ENCODE measurements around the gene CYB561.
A peak's percentile ranks its signal among the peaks of the same experiment; 100 is the strongest.

Gene CYB561

DNA sequence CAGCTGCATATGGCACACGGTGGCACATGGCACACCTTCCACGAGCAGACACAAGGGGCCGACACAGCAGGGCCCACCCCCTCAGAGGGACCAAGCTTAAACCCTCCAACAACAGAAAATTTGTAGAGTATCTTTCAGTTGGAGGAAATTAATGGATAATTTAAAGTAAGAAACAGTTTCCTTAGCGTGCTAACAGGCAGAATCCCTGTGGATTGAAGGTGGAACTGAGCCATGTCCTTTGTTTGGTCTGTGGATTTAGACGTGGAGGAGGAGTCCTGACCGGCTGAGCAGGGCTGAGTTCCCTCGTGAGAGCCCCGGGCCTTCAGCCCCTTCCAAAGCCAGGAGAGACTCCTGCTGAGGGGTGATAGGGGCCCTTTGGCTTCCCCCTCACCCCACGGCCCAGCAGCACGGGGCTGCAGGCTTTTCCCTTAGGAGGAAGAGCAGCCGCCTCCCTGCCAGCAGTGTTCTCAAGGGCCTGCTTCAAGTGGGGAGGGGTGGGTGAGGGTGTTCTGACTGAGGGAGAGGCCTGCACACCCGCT is 1.4 kb upstream of the CYB561 start:
- no peak for DNase-seq

DNA sequence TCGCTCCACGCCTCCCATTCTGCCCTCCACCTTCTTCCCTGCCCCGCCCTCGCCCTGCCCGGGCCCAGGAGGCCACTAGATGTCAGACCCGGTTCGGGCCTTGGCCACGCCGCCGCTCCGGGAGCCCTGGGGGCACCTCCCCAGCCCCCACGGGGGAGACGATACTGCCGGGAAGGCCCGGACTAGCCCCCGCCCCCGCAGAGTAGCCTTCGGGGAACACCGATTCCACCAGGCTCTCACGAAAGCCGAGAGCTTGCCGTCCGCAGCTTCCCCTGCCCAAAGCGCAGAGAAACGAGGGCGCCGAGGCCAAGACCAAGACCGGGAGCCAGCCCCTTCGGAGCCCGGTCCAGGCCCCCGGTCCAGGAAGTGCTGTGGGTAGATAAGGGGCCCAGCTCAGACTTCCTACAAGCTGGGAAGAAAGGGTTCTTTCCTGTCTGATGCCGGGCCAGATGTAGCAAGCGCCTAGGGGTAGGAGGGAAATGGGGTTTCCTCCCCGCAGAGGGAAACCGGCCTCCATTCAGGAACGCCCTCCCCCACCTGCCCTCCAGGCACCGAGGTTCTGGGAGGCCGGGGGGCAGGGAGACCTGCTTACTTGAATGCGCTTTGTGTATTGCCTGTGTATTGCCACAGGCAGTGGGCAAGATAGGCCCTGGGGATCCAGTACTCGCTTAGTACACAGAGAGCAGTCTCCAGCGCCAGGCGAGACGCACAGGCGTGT is 806 bp upstream of the CYB561 start:
- peak; percentile 55 to 58 for DNase-seq

DNA sequence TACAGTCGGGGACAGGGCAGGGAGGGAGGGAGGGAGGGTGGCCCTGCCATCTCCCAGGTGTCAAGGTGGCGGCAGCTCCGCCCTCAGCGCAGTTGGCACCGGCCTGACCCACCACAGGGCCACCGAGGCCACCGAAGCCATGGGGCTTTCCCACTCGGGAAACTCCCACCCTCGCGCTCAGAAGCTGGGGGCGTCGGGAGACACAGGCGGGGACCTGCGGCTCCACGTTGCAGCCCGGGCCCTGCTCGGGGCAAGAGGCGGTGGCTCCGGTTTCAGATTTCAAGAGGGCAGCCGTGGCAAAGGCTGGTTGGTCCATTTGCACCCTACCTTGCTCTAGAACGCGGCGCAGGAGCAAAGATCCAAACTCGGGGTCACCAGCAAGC is 544 bp downstream of the CYB561 start:
- peak; percentile 35 to 62 for DNase-seq

DNA sequence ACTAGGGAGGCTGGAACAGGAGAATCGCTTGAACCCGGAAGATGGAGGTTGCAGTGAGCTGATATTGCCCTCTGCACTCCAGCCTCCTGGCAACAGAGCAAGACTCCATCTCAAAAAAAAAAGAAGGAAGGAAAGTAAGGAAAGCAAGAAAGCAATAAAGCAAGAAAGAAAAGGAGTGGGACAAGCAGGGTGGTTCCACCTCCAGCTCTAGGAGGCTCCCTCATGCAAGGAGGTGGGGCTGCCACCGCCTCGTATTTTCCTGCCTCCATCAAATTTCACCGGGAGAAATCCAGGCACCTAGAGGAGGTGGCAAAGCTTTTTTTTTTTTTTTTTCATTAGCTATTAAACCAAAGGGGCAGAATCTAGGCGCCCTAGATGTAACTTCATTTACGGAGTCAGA is 1.0 kb downstream of the CYB561 start:
- no peak for DNase-seq

DNA sequence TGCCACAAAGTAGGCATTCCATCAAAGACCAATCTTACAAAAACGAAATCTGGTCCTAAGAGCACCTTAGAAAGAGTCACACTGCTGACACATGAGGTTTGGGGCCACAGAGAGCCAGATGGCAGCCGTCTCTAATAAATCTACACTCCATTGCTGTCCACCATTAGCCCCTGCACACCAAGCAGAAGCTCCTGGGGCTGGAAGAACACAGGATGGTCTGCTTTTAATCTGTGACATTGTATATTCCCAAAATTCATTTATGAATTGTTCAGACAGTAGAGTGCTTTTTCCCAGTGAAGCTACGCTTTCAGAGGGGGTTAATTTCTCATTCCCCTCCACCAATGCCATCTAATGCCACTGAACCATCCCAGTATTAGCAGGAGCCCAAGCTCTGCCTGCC is 1.6 kb downstream of the CYB561 start:
- no peak for DNase-seq

DNA sequence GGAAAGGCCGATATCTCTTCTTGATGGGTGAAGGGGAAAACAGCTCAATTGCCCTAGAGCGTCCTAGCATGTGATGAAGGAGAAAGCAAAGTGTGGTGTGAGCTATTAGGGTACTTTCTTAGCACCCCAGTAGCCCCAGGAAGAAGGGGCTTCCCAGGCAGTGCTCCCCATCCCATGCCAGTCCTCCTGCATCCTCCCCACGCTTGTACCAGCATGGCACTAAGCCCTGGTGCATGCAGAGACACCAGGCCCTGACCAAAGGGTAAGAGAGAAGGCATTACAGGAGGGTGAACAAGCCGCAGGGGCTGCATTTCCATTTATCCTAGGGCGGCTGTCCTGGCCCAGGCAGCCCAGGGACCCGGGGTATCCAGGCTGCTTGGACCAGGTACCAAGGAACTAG is 3.1 kb downstream of the CYB561 start:
- DNase-seq, result no peak

DNA sequence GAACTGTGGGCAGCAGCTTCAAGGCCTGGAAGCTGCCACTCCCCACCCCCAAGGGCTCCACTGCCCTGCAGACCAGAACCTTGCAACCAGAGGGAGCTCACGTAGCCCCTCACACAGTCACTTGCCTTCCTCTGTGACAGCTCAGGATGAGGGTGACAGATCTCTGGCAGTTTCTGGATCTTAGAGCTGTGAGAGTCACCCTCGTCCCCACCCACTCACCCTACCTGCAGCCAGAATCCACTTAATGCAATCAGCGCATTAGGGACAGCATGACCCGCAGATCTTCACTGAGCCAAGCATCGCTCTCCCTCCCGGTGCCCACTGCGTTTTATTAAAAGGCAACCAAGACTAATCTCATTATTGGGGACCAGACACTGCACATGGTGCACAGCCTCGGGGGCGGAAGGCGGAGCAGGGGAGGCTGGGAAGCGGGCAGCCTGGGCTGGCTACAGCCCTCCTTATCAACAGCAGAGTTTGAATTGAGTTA is 3.5 kb downstream of the CYB561 start:
- no peak for DNase-seq

DNA sequence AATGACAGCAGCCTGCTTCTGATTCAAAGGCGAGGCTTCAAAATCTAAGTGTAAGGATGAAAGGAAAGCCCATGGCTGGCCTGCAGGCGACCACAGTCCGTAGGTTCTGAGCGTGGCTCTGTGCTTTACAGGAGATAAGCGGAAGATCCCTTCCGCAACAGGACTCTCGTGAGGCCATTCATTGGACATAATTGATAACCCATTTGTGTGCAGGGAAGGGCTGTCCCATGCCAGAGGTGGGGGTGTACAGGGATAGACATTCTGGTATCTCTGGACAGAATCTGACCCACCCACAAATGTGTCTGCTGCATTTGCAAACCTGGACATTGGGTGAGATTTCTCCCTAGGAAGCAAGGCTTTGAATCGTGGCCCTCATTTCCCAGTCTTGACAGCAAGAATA is 4.0 kb downstream of the CYB561 start:
- no peak for DNase-seq

DNA sequence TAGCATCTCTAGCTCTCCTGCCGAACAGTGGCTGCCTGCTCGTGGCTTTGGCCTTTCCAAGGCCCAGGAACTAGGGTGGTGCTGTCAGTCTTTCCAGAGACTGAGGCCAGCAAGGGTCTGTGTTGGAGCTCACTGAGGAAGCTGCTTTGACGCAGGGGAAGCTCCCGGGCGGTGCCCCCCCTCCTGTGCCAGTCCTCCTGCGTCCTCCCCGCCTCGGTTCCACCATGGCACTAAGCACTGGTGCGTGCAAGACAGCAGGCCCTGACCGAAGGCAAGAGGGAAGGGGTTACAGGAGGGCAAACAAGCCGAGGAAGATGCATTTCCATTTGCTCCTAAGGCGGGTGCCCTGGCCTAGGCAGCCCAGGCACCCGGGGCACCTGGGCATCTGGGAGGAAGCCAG is 4.5 kb downstream of the CYB561 start:
- DNase-seq, result no peak

DNA sequence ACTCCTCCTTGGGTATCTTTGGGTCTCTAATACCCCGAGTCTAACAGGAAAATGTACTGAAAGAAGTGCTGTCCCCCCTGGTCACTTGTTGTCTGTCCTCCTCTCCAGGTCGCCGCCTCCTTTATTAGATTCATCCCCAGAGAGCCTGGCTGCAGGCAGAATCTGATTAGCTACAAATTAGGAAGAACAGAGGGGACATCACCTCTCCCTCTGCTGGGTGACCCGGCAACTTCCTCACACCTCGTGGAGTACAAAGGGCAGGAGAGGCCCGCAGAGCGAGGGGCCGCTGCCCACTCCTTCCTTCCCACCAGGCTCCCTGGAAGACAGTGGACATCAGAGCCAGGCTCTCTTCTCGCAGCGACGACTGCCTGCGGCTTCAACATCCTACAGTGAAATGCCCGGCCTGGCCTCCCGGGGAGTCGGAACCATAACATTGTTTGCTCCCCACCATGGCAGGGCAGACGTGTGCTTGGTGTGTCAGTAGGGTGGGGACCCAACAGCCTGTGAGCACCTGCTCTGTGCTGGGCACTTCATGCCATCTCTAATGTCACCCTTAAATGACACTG is 5.3 kb downstream of the CYB561 start:
- no peak for DNase-seq

DNA sequence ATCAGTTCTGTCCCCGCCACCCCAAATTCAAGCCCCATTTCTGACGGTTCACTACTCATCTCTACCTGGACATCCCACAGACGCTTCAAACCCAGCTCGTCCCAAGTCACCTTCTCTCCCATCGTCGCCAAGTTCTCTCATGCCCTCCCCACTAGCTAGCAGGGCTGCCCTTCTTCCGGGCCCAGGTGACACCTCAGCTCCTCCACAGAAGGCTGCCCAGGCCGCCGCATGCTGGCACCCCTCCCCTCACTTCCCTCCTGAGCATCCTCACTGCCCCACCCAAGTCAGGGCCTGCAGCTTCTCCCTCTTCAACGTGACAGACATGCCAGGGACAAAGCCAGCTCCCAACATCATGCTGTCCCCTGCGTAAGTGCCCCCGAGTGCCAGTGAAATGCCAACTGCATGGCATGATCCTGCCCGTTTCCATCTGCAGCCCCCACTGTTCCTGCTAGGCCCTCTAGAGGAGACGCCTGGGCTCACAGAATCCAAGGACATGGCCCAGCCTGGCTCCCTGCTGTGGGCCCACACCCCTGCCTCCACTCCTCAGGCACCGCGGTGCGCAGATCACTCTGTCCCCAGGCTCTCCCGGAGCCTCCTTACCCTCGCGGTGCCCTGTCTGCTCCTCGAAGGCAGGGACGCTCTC is 5.9 kb downstream of the CYB561 start:
- no peak for DNase-seq

DNA sequence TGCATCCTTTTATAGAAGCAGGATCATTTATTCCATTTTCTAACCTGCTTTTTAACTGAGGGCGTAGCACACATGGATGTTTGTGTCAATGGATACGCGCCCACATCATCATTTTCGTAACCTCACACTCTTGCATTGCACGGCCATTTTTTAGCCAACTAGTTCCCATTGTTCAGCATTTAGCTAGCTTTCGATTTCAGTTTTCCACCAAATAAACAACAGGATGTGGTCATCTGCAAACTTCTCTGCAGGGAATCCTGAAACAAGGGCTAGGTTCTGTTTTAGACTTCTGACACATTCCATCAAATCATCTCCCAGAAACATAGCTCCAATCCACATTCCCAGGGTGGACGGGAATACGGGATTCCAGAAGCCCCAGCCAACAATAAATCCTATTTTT is 6.4 kb downstream of the CYB561 start:
- no peak for DNase-seq

DNA sequence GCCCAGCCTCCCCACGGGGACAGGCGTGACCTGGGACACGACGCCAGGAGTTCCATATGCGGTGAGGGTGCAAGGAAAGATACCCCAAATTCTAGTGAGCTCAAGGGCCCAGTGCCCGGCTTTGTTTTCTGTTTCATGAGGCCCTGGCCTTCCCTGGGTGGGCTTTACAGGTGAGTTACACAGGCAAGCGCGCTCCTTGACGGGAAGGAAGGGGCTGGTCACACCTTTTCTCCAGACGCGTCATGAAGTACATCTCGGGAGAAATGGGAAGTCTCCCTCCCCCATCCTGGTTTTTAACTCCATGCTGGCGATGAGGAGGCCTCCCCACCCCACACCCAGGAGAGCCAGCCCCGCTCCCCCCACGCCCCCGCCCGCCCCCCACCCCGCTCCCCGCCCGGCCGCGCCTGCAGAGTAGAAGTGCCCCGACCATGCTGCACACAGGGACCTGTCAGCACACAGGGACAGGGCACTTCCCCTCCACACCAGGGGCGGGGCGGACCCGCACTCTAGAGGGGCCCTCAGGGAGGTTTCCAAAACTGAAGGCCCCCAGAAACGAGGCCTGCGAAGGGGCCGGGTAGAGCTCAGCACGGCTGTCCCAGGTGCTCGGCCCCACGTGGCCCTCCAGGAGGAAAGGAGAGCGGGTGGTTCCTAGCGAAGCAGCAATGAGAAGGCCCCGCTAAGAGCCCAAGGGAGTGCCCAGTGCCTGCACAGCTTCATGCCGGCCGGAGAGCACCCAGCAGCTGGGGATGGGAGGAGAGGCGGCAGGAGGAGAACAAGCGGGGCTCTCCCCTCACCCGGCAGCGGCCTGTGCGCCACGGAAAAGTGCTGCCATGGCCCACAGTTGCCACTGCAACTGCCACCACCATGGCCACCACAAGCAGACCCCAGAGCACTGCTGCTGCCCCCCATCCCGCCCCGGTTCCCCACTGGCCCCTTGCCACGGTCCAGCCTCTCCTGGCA is 7.7 kb downstream of the CYB561 start:
- DNase-seq, result no peak

DNA sequence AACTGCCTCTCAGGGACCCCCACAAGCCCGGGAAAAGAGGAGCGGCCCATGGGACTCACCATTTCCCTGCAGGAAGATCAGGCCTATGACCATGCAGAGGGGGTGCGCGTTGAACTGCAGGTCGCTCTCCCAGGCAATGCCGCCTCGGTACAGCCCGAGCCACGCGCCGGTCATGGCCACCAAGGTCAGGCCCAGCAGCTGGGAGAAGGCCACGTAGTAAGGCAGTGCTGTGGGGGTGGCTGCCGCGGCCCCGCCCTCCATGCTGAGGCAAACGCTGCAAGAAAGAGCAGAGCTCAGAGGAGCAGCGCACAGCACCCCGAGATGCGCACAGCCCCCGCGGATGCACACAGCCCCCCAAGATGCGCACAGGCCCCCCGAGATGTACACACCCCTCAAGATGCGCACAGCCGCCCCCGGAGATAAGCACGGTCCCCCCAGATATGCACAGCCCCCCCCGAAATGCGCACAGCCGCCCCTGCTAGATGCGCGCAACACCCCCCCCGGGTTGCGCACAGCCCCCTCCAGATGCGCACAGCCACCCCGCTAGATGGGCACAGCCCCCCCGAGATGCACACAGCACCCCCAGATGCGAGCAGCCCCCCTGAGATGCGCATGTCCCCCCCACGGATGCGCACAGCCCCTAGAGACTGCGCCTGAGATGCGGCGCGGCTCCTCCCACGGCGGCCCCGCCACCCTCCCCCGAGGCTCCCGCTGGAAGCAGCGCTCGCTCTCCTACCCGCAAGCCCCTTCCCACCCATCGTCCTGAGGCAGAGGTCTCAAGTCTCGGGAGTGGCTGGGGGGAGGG is 8.6 kb downstream of the CYB561 start:
- no peak for DNase-seq

DNA sequence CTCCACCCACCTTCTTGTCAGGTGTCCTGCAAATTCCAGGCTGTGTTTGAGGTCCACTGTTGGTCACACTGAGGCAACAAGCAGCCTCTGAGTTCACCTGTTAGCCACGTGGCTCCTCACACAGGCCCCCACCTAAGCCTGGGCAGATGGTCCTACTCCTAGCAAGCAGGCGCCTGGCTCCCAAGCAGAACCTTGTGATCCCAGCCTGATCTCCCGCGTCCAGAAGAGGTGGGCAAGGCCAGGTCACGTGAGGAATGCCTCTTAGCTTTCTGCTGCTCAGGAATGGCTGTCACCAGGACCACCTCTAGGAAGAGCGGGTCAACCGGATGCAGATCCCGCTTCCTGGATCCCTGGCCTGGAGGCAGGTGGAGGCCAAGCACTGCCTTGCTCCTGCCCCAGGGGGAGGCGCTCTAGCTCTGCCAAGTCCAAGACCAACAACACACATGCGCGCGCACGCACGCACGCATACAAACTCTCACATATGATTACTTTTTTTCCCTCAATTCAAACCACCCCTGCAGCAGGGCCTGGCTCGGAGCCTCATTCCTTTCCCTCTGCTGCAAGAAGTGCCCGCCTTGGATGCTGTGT is 9.5 kb downstream of the CYB561 start:
- no peak for DNase-seq

DNA sequence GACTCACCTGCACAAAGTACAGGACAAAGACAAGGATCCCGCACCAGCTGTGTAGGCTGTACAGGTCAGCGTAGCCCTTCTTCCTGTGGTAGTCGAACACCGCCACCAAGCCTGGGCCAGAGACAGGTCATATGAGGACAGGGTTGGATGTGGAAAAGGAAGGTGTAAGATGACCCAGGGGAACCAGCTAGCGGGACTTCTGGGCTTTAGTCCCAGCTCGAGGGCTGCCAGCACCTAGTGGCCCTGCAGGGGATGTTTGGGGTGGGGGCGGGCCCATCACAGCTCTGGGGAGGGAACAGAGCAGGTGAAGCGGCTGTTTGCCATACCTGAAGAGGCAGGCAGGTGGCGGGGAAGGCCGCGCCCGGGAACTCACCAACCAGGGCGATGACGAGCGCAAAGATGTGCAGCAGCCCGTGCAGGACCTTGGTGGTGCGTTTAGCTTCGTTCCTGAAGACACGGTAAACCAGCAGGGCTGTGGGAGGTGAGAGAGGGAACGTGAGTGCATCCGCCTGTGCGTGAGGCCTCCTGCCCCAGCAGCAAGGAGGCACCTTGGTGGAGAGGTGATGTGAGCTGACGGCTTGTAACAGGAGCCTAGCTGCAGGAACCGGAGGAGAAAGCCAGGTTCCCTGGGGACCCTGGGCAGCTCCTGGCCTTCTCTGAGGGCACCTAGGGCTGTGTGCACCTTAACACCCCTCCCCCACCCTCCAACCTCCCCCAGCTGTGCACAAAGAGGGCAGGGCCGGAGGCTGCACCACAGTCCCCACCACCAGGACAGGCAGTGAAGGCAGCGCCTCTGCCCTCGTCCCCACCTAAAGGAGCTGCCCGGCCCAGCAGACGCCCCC is 10.2 kb downstream of the CYB561 start:
- DNase-seq, result no peak

DNA sequence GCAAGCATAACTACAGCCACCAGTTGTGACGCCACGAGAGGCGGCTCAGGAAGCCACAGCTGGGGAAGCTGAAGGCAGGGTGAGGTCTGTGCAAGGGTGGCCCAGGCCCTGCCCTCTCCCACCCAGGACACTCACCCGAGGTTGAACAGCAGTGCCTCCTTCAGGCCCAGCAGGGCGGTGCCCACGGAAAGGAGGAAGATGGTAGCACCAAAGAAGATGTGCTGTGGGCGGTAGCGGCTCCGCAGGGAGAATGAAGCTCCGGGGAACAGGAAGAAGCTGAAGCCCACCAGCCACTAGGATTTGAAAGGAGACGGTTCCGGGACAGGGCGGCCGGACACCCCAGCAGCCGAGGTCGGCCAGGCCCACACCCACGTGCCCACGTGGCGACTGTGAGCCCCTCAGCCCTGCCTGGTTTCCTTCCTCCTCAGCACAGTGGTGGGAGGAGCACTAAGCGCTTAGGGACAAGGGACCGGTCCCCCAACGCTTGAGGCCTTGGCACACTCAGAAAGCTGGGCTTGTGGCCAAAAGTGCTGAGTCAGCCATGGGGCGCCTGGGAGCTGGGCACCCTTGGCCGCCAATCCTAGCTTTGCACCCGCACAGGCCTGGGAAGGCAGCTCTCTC is 11.0 kb downstream of the CYB561 start:
- no peak for DNase-seq

DNA sequence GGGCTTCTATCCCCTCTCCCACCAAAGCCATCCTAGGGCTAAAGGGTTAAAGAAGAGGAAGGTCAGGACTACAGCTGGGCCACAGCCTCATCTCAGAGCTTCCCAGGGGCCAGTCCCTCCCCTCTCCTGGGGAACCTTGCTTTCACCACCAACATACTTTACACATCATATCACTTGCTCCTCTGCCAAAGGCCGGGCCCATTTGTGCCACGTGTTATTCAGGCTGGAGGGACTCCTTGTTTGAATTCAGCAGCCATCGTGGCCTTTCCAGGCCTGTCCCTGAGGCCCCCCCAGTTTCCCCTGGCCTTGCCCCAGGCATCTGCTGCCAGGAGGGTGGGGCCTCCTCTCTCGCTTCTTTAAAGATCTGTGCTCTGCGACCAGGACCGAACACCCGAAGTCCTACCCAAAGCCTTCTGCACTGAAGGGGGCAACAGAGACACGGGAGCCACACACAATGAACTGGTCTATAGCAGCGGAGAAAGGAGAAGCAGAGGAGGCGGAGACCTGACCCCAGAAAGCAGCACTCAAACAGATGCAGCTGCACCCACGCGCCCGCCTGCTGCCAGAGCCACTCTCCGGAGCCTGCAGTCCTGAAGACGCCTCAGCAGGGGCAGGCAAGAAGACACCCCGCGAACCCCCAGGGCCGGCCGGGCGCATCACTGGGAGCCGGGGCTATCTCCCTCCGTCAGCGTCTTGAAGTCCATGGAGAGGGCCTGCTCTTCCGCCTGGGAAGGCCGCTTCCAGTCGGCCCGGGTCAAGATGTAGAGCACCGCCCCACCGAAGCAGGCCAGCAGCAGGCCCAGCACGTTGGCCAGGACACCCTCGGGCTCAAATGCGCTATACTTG is 12.1 kb downstream of the CYB561 start:
- no peak for DNase-seq

Data from stimulated activated CD4-positive, alpha-beta T cell treated with anti-CD3 and anti-CD28 coated beads, Interleukin-2, amount 100 ng/mL, for 24 hours (primary cell).